ENCODE results near the gene PSMD3. TPM values are rescaled to one million over a fixed set of nuclear protein-coding genes. Genes with fewer than 3 reads are reported as not detected.

The PSMD3 gene
- total RNA-seq, 1 experiment from 2014 or later, result 174 TPM

DNA sequence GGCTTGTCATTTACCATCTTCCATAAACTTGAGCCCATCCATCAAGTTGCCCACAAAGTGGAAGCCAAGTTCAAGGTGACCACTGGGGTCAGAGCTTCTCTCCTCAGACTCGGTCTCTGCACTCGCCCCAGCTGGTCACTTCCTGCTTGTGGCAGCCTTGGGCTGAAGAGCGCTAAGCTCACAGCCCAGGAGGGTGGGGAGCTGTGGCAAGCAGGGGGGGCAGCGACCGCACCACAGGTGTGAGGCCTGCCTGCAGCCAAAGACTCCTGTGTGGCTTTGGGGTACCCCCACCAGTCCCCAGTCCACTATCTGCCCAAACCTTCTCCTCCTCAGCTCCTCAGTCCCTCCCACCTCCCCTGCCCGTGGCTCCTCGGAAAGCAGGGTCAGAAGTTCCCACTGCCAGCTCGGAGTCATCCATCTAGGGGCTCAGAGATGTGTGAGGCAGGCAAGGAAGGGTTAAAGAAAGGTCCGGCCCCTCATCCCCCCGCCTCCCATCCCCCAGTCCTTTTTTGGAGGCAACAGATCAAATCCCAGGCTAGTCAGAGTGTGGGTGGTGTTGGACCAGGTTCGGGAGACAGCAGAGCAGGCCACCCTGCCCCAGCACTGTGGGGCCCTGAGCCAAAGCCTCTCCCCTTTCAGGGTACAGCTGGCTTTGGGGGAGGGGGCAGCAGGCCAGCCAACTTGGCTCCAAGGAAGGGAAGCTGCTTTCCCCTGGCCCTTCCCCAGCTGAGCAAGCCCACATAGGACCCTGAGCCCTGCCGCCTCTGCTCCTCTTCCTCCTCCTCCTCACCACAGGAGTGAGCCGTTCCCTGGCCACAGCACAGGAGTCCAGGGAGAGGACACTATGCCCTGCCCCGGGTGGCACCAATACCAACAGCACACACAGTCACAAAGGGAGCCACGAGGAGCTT lies 37.9 kb downstream of the PSMD3 start:
- Histone ChIP-seq H3K27me3 (ENCODE audit: insufficient read depth, low read length) (no peaks in the 10 kb centered on the region), H2BK15ac (ENCODE audit: low read depth, low read length) (no peak overlapping the region), H4K8ac (replicated peaks; ENCODE audit: insufficient read length, low read depth, low read length) (no peak overlapping the region), H3K56ac (ENCODE audit: insufficient read length, low read depth, low read length) (no peak overlapping the region), H2BK20ac (ENCODE audit: low read depth, low read length, poor library complexity, severe bottlenecking) (no peak overlapping the region), H2AFZ (ENCODE audit: low read length) (no peak overlapping the region), H3K4me2 (ENCODE audit: insufficient read depth, insufficient read length, low read length) (peak overlapping the region; percentile 8), H3T11ph (ENCODE audit: low read length) (no peak overlapping the region), H2BK120ac (ENCODE audit: low read depth, low read length, poor library complexity, severe bottlenecking) (no peak overlapping the region), H3K14ac (ENCODE audit: insufficient read depth, low read length) (no peak overlapping the region; the same call in 1 of the 2 replicates), H3K4me1 (ENCODE audit: insufficient read depth, low read length) (peaks cover 4% of the 10 kb centered on the region; the same call in 1 of the 2 replicates), H4K91ac (ENCODE audit: insufficient read length, low read depth, low read length) (no peak overlapping the region), H2BK5ac (ENCODE audit: insufficient read length, low read length) (no peak overlapping the region), H3K4ac (ENCODE audit: low read depth, low read length) (no peak overlapping the region), H3K79me1 (ENCODE audit: insufficient read depth, low read depth, low read length, poor library complexity, severe bottlenecking) (no peaks in the 10 kb centered on the region), H2BK12ac (ENCODE audit: insufficient read length, low read depth, low read length) (no peak overlapping the region), H3K9me3 (ENCODE audit: control insufficient read depth, low read depth, low read length) (no peaks in the 10 kb centered on the region), H3K79me2 (ENCODE audit: insufficient read depth, low read length) (no peaks in the 10 kb centered on the region), H3K9ac (ENCODE audit: extremely low read depth, insufficient read length, low read length) (no peak overlapping the region), H3K23ac (ENCODE audit: insufficient read length, low read depth, low read length) (no peak overlapping the region), H3K27ac (ENCODE audit: insufficient read length, low read depth, low read length) (no peak overlapping the region), H4K5ac (ENCODE audit: insufficient read length, low read depth, low read length) (no peak overlapping the region), H3K18ac (ENCODE audit: insufficient read length, low read depth, low read length) (no peak overlapping the region), H4K20me1 (ENCODE audit: control insufficient read depth, insufficient read depth, insufficient read length) (no peaks in the 10 kb centered on the region), H3K23me2 (ENCODE audit: insufficient read length, low read depth, low read length, poor library complexity, severe bottlenecking) (no peaks in the 10 kb centered on the region), H2AK5ac (ENCODE audit: insufficient read length, low read length) (no peak overlapping the region)
- H3K27me3 Mint-ChIP-seq (ENCODE audit: low read depth), result 0 out of 2 replicates have a peak, but pooled peaks cover 3% of the 10 kb centered on the region
- TF ChIP-seq, protein P1, sequence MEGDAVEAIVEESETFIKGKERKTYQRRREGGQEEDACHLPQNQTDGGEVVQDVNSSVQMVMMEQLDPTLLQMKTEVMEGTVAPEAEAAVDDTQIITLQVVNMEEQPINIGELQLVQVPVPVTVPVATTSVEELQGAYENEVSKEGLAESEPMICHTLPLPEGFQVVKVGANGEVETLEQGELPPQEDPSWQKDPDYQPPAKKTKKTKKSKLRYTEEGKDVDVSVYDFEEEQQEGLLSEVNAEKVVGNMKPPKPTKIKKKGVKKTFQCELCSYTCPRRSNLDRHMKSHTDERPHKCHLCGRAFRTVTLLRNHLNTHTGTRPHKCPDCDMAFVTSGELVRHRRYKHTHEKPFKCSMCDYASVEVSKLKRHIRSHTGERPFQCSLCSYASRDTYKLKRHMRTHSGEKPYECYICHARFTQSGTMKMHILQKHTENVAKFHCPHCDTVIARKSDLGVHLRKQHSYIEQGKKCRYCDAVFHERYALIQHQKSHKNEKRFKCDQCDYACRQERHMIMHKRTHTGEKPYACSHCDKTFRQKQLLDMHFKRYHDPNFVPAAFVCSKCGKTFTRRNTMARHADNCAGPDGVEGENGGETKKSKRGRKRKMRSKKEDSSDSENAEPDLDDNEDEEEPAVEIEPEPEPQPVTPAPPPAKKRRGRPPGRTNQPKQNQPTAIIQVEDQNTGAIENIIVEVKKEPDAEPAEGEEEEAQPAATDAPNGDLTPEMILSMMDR (conservative IDR thresholded peaks at IDR 0.05), result no peak
- no peaks in the 10 kb centered on the region; a peak in 1 of 5 replicates for H3K9me3 Mint-ChIP-seq
- DNase-seq, result peak; percentile 79
- peaks cover 12 to 37% (median 35%) of the 10 kb centered on the region in 3 experiments; a peak in 6 of 7 replicates for H3K36me3 Mint-ChIP-seq (ENCODE audit: insufficient read depth in 1 of 3, low read depth in 3 of 3)
- no CpG with 5 or more reads among the region's 15 CpGs for WGBS (ENCODE audit: extremely low coverage, insufficient read length, low lambda C conversion rate)
- peaks cover 21 to 47% of the 10 kb centered on the region in 2 experiments for H3K4me1 Mint-ChIP-seq
- peak overlapping the region; percentile 96 to 98 (median 96); a peak in 6 of 7 replicates for H3K27ac Mint-ChIP-seq
- peak overlapping the region in 1 of 2 experiments; percentile 63; a peak in 3 of 5 replicates for H3K4me3 Mint-ChIP-seq
